K562 (cell line): ENCODE results near the gene NIPBL. TPM values are rescaled to one million over a fixed set of nuclear protein-coding genes. Genes with fewer than 3 reads are reported as not detected.
"Not testable (repeated sequence)": the region's sequence is repeated elsewhere in the genome, so short reads cannot be mapped to it uniquely, and the experiment has no call there.

Source experiments
- ATAC-seq: fragments of 200-7000 bp; cut with Tn5 transposase; 3 replicates; pipeline ENCODE4 v1.9.1; 2020; ENCODE audit warnings: moderate library complexity
- BruUV-seq: library from RNA; stranded (reverse); fragments of 400-500 nt; replicated peaks from 2 replicates; lab custom pipeline; 2021; lab: Mats Ljungman, UMichigan
- CTCF ChIA-PET: fragments of 300-600 bp; formaldehyde crosslinking; extraction: SDS; loops from one replicate; lab custom pipeline; 2021; ENCODE audit warnings: low intra/inter-chr PET ratio; lab: Yijun Ruan, JAX
- POLR2A ChIA-PET: fragments of 300-600, 350-650 bp; sonication (Branson Sonifier 250); formaldehyde crosslinking; extraction: SDS; loops from one replicate; lab custom pipeline; 2021; ENCODE audit warnings: antibody characterized with exemption, inconsistent platforms; lab: Yijun Ruan, JAX
- DNase-seq, 4 experiments: peaks; one replicate each; pipeline versions ENCODE4 v3.0.0 to v3.0.0-alpha.2; 2011 to 2018; ENCODE audit warnings: low spot score in 3 of 4, mixed read lengths in 3 of 4; ENCODE audit errors: extremely low read depth in 1 of 4
- FAIRE-seq: peaks from 2 replicates; lab custom pipeline; 2011; peaks lifted over from hg19 to GRCh38; lab: Jason Lieb, UNC
- H2AFZ ChIP-seq: 2 replicates; pipeline ENCODE4 v1.6.0; 2011; ENCODE audit warnings: low read depth, low read length, control low read depth, inconsistent platforms
- H3K27ac ChIP-seq: fragments of 200-600 bp; 3 replicates; pipeline ENCODE4 v1.8.0; 2011; ENCODE audit warnings: low read depth, mild to moderate bottlenecking, control low read depth, inconsistent platforms, low read length, moderate library complexity, mixed read lengths; ENCODE audit errors: extremely low read depth
- H3K27me3 ChIP-seq, 2 experiments: fragments of 300-600 bp in 1 of 2; 2 replicates in 1 of 2; 3 replicates in 1 of 2; pipeline versions ENCODE4 v1.6.0 to v1.8.0; 2011; ENCODE audit warnings: inconsistent platforms in 2 of 2, low read length in 2 of 2, mild to moderate bottlenecking in 1 of 2, mixed read lengths in 1 of 2, moderate library complexity in 1 of 2; ENCODE audit not compliant: control insufficient read depth in 2 of 2, insufficient read depth in 2 of 2
- H3K36me3 ChIP-seq: fragments of 300-600 bp; 3 replicates; pipeline ENCODE4 v1.8.0; 2011; ENCODE audit warnings: mild to moderate bottlenecking, low read length, inconsistent platforms; ENCODE audit not compliant: control insufficient read depth, insufficient read depth
- H3K4me1 ChIP-seq, 2 experiments: fragments of 200-600 bp in 1 of 2; replicated peaks in 1 of 2; 2 replicates in 1 of 2; 3 replicates in 1 of 2; pipeline versions ENCODE4 v1.5.1 to v1.8.0; 2011; ENCODE audit warnings: inconsistent platforms in 2 of 2, low read length in 2 of 2, mild to moderate bottlenecking in 1 of 2, mixed read lengths in 1 of 2, moderate library complexity in 1 of 2; ENCODE audit not compliant: control insufficient read depth in 2 of 2, insufficient read depth in 2 of 2
- H3K4me2 ChIP-seq: 2 replicates; pipeline ENCODE4 v1.6.1; 2011; ENCODE audit warnings: low read length, control low read depth, inconsistent platforms, mixed read lengths; ENCODE audit not compliant: insufficient read depth
- H3K4me3 ChIP-seq: fragments of 200-600 bp; sonication (generic), shearing (Covaris generic); 2 replicates; pipeline ENCODE4 v1.5.1; 2016; ENCODE audit warnings: control low read depth, inconsistent platforms
- H3K79me2 ChIP-seq: fragments of 200-600 bp; 3 replicates; pipeline ENCODE4 v1.8.0; 2011; ENCODE audit warnings: low read length, inconsistent platforms; ENCODE audit not compliant: control insufficient read depth, insufficient read depth
- H3K9ac ChIP-seq, 2 experiments: 2 replicates each; pipeline versions ENCODE4 v1.6.0 to v1.6.1; 2011; ENCODE audit warnings: low read depth in 2 of 2, low read length in 2 of 2, control low read depth in 1 of 2, inconsistent platforms in 1 of 2, mild to moderate bottlenecking in 1 of 2, mixed read lengths in 1 of 2; ENCODE audit not compliant: insufficient read depth in 1 of 2
- H3K9me1 ChIP-seq: one replicate; pipeline ENCODE4 v1.6.0; 2011; ENCODE audit warnings: inconsistent platforms, mild to moderate bottlenecking, low read length, moderate library complexity; ENCODE audit not compliant: control insufficient read depth, insufficient read depth
- H3K9me3 ChIP-seq: replicated peaks from 2 replicates; pipeline ENCODE4 v1.5.1; 2011; ENCODE audit warnings: low read depth, low read length, inconsistent platforms; ENCODE audit not compliant: control insufficient read depth, insufficient read depth
- H4K20me1 ChIP-seq: replicated peaks from 2 replicates; pipeline ENCODE4 v1.6.1; 2011; ENCODE audit warnings: low read length, inconsistent platforms, mixed read lengths; ENCODE audit not compliant: control insufficient read depth, insufficient read depth
- ELF1 ChIP-seq: fragments of 200-800 bp; sonication (Bioruptor generic); IDR thresholded peaks from 2 replicates; pipeline ENCODE4 v1.6.1; 2016; ENCODE audit warnings: missing genetic modification characterization, missing compliant biosample characterization
- NR2C1 ChIP-seq, 2 experiments: fragments of 450-650 bp; IDR thresholded peaks; 2 replicates each; pipeline ENCODE4 v1.6.1; 2017; ENCODE audit warnings: mild to moderate bottlenecking in 2 of 2, antibody characterized with exemption in 1 of 2, inconsistent platforms in 1 of 2, missing compliant biosample characterization in 1 of 2, missing genetic modification characterization in 1 of 2
- RBM25 ChIP-seq: fragments of 200-400 bp; formaldehyde crosslinking; IDR thresholded peaks from 2 replicates; pipeline ENCODE4 v1.6.1; 2018; ENCODE audit warnings: low read length, low read depth, moderate library complexity; ENCODE audit not compliant: severe bottlenecking
- WGBS: fragments of 100-300 bp; shearing (Covaris generic); methylation state at CpG from one replicate; pipeline ENCODE4 v1.1.6; 2016; ENCODE audit warnings: low coverage, mixed read lengths; ENCODE audit not compliant: insufficient coverage; ENCODE audit errors: missing lambda C conversion rate; 5-methylcytosine and 5-hydroxymethylcytosine counted together
- in situ Hi-C: fragments of 300-500 bp; cut with MboI; formaldehyde crosslinking; loops from 4 replicates; pipeline ENCODE4 v1.15.0; 2018; ENCODE audit warnings: inconsistent platforms, mixed read lengths
- intact Hi-C: fragments of 100-400 bp; cut with micrococcal nuclease; formaldehyde crosslinking; loops from 2 replicates; pipeline ENCODE4 v1.14.2; 2022
- polyA plus RNA-seq, 8 experiments: library from polyadenylated mRNA; depleted of rRNA in 4 of 8; stranded (reverse) in 5 of 8; unstranded in 3 of 8; fragments of >200 nt; fragmentation: Nextera tagmentation in 2 of 8; fragmentation: Illumina TruSeq in 1 of 8; extraction: Ambion mirVana in 2 of 8; extraction: Trizol in 1 of 8; gene quantifications; 2 replicates each; pipeline versions ENCODE4 v1.2.1 to v1.2.3, GENCODE V29; 2011 to 2014; ENCODE audit warnings: inconsistent platforms in 1 of 8, missing spikeins in 1 of 8
- total RNA-seq, 7 experiments: library from RNA; depleted of rRNA in 6 of 7; stranded (reverse); fragments of >200 nt in 6 of 7; fragmentation: Illumina TruSeq in 2 of 7; extraction: Trizol in 2 of 7; gene quantifications; 2 replicates each; pipeline versions ENCODE4 v1.2.1 to v1.2.3, GENCODE V29; 2011 to 2021; ENCODE audit warnings: low replicate concordance in 1 of 7
- TF ChIP-seq, protein P1 (sequence below): IDR thresholded peaks from 2 replicates; pipeline ENCODE4 v1.6.1; 2012; ENCODE audit warnings: low read depth, low read length, improper control_type of control experiment, borderline replicate concordance

NIPBL gene
- total and polyA plus RNA-seq, 9 of the 15 experiments (the other 6 are each of a cell fraction or from before 2014, with no cell fraction given), result 12.9 to 56.7 (median 38.9) TPM

DNA sequence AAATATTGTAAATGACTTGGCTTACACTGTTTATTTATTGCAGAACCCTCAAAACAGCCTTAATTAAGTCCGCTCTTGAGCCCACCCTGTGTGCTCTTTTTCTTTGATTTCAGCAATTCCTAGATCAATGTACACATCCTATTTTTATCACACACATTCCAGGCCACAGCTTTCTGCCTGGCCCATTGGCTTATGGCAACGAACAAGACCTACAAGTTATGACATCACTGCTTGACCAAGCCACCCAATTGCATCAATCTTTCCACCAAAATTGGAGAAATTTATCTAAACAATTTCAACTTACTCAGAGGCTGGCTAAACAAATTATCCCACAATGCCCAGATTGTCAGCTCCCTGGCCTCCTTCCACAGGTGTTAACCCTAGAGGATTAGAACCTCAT is 214.2 kb downstream of the NIPBL start:
- H4K20me1 ChIP-seq, result no peaks in the 10 kb centered on the region
- H3K27ac ChIP-seq, result no peak overlapping the region
- POLR2A ChIA-PET, result interaction anchor here (0.6 to 0.9 kb wide), 2 partner anchors 13 to 24 kb away, joined by 3 read pairs; no protein-coding TSS in a partner anchor
- H3K4me1 ChIP-seq, result no peaks in the 10 kb centered on the region
- ATAC-seq, result no peak
- CTCF ChIA-PET, result no interaction called here
- no peak overlapping the region for H3K4me3 ChIP-seq
- no peak overlapping the region for H3K9ac ChIP-seq
- H3K36me3 ChIP-seq, result no peaks in the 10 kb centered on the region
- in situ Hi-C loops, result no loop called here
- no peaks in the 10 kb centered on the region; the same call in 1 of the 2 replicates for H3K9me3 ChIP-seq
- no peaks in the 10 kb centered on the region for H3K9me1 ChIP-seq
- no peak overlapping the region for H3K4me2 ChIP-seq
- 0% methylated on average over 2 of the region's 2 CpGs for WGBS
- BruUV-seq, result no TSS peak
- no peak for FAIRE-seq
- TF ChIP-seq RBM25 (no peak), NR2C1 (IDR thresholded peaks at IDR 0.05) (no peak), NR2C1 (tag; IDR thresholded peaks at IDR 0.05) (no peak), ELF1 (tag) (no peak)
- TF ChIP-seq, protein P1, sequence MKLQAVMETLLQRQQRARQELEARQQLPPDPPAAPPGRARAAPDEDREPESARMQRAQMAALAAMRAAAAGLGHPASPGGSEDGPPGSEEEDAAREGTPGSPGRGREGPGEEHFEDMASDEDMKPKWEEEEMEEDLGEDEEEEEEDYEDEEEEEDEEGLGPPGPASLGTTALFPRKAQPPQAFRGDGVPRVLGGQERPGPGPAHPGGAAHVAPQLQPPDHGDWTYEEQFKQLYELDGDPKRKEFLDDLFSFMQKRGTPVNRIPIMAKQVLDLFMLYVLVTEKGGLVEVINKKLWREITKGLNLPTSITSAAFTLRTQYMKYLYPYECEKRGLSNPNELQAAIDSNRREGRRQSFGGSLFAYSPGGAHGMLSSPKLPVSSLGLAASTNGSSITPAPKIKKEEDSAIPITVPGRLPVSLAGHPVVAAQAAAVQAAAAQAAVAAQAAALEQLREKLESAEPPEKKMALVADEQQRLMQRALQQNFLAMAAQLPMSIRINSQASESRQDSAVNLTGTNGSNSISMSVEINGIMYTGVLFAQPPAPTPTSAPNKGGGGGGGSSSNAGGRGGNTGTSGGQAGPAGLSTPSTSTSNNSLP, result no peak
- TF ChIP-seq, all 486 proteins: peak for 0
- Histone ChIP-seq H2AFZ (no peak overlapping the region), H3K79me2 (no peaks in the 10 kb centered on the region), H3K27me3 (peaks cover 11 to 13% of the 10 kb centered on the region in 2 experiments; a peak in 4 of 5 replicates)
- intact Hi-C loops, result no loop called here
- DNase-seq, result no peak

DNA sequence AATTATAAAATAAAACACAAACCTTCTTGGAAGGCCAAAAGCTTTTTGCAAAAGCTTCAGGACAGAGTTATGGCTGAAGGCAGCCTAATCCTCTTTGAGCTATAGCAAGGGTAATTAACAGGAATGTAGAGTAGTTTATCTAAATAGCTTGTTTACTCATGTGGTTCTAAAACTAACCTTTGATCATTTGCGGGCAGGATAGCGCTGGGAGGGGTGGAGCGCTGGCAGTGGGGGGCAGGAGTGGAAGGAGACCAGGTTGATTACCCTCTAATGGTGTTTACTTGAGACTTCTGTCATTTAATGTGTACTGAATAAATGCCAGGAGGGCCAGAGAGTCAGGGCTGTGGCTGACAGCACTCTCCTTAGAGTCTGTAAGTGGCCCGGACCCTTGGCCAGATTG is 217.2 kb downstream of the NIPBL start:
- CTCF ChIA-PET, H3K79me2 ChIP-seq, DNase-seq, H3K27ac ChIP-seq, POLR2A ChIA-PET, H3K27me3 ChIP-seq, intact Hi-C loops, in situ Hi-C loops, H3K9ac ChIP-seq, ATAC-seq, H3K9me3 ChIP-seq, H3K4me2 ChIP-seq, H3K4me1 ChIP-seq, H3K4me3 ChIP-seq, H3K36me3 ChIP-seq, H2AFZ ChIP-seq, H4K20me1 ChIP-seq, H3K9me1 ChIP-seq, FAIRE-seq, BruUV-seq: not testable (repeated sequence)
- 0% methylated on average over 3 of the region's 4 CpGs for WGBS
